K562 (cell line): ENCODE measurements around the gene CHRNA10. TPM values are rescaled to one million over a fixed set of nuclear protein-coding genes. Genes with fewer than 3 reads are reported as not detected.

Experiments
- ATAC-seq: fragments of 200-7000 bp; cut with Tn5 transposase; 3 replicates; pipeline ENCODE4 v1.9.1; 2020; ENCODE audit warnings: moderate library complexity
- BruUV-seq: library from RNA; stranded (reverse); fragments of 400-500 nt; replicated peaks from 2 replicates; lab custom pipeline; 2021; lab: Mats Ljungman, UMichigan
- CTCF ChIA-PET: fragments of 300-600 bp; formaldehyde crosslinking; extraction: SDS; loops from one replicate; lab custom pipeline; 2021; ENCODE audit warnings: low intra/inter-chr PET ratio; lab: Yijun Ruan, JAX
- POLR2A ChIA-PET: fragments of 300-600, 350-650 bp; sonication (Branson Sonifier 250); formaldehyde crosslinking; extraction: SDS; loops from one replicate; lab custom pipeline; 2021; ENCODE audit warnings: antibody characterized with exemption, inconsistent platforms; lab: Yijun Ruan, JAX
- DNase-seq, 4 experiments: peaks; one replicate each; pipeline versions ENCODE4 v3.0.0 to v3.0.0-alpha.2; 2011 to 2018; ENCODE audit warnings: low spot score in 3 of 4, mixed read lengths in 3 of 4; ENCODE audit errors: extremely low read depth in 1 of 4
- FAIRE-seq: peaks from 2 replicates; lab custom pipeline; 2011; peaks lifted over from hg19 to GRCh38; lab: Jason Lieb, UNC
- H2AFZ ChIP-seq: 2 replicates; pipeline ENCODE4 v1.6.0; 2011; ENCODE audit warnings: low read depth, low read length, control low read depth, inconsistent platforms
- H3K27ac ChIP-seq: fragments of 200-600 bp; 3 replicates; pipeline ENCODE4 v1.8.0; 2011; ENCODE audit warnings: low read depth, mild to moderate bottlenecking, control low read depth, inconsistent platforms, low read length, moderate library complexity, mixed read lengths; ENCODE audit errors: extremely low read depth
- H3K27me3 ChIP-seq, 2 experiments: fragments of 300-600 bp in 1 of 2; 2 replicates in 1 of 2; 3 replicates in 1 of 2; pipeline versions ENCODE4 v1.6.0 to v1.8.0; 2011; ENCODE audit warnings: inconsistent platforms in 2 of 2, low read length in 2 of 2, mild to moderate bottlenecking in 1 of 2, mixed read lengths in 1 of 2, moderate library complexity in 1 of 2; ENCODE audit not compliant: control insufficient read depth in 2 of 2, insufficient read depth in 2 of 2
- H3K36me3 ChIP-seq: fragments of 300-600 bp; 3 replicates; pipeline ENCODE4 v1.8.0; 2011; ENCODE audit warnings: mild to moderate bottlenecking, low read length, inconsistent platforms; ENCODE audit not compliant: control insufficient read depth, insufficient read depth
- H3K4me1 ChIP-seq, 2 experiments: fragments of 200-600 bp in 1 of 2; replicated peaks in 1 of 2; 2 replicates in 1 of 2; 3 replicates in 1 of 2; pipeline versions ENCODE4 v1.5.1 to v1.8.0; 2011; ENCODE audit warnings: inconsistent platforms in 2 of 2, low read length in 2 of 2, mild to moderate bottlenecking in 1 of 2, mixed read lengths in 1 of 2, moderate library complexity in 1 of 2; ENCODE audit not compliant: control insufficient read depth in 2 of 2, insufficient read depth in 2 of 2
- H3K4me2 ChIP-seq: 2 replicates; pipeline ENCODE4 v1.6.1; 2011; ENCODE audit warnings: low read length, control low read depth, inconsistent platforms, mixed read lengths; ENCODE audit not compliant: insufficient read depth
- H3K4me3 ChIP-seq: fragments of 200-600 bp; sonication (generic), shearing (Covaris generic); 2 replicates; pipeline ENCODE4 v1.5.1; 2016; ENCODE audit warnings: control low read depth, inconsistent platforms
- H3K79me2 ChIP-seq: fragments of 200-600 bp; 3 replicates; pipeline ENCODE4 v1.8.0; 2011; ENCODE audit warnings: low read length, inconsistent platforms; ENCODE audit not compliant: control insufficient read depth, insufficient read depth
- H3K9ac ChIP-seq, 2 experiments: 2 replicates each; pipeline versions ENCODE4 v1.6.0 to v1.6.1; 2011; ENCODE audit warnings: low read depth in 2 of 2, low read length in 2 of 2, control low read depth in 1 of 2, inconsistent platforms in 1 of 2, mild to moderate bottlenecking in 1 of 2, mixed read lengths in 1 of 2; ENCODE audit not compliant: insufficient read depth in 1 of 2
- H3K9me1 ChIP-seq: one replicate; pipeline ENCODE4 v1.6.0; 2011; ENCODE audit warnings: inconsistent platforms, mild to moderate bottlenecking, low read length, moderate library complexity; ENCODE audit not compliant: control insufficient read depth, insufficient read depth
- H3K9me3 ChIP-seq: replicated peaks from 2 replicates; pipeline ENCODE4 v1.5.1; 2011; ENCODE audit warnings: low read depth, low read length, inconsistent platforms; ENCODE audit not compliant: control insufficient read depth, insufficient read depth
- H4K20me1 ChIP-seq: replicated peaks from 2 replicates; pipeline ENCODE4 v1.6.1; 2011; ENCODE audit warnings: low read length, inconsistent platforms, mixed read lengths; ENCODE audit not compliant: control insufficient read depth, insufficient read depth
- BHLHE40 ChIP-seq: IDR thresholded peaks from 2 replicates; pipeline ENCODE4 v1.6.1; 2011; ENCODE audit warnings: low read length, improper control_type of control experiment
- BRCA1 ChIP-seq, 2 experiments: fragments of 450-650 bp in 1 of 2; sonication (generic) in 1 of 2; formaldehyde crosslinking in 1 of 2; IDR thresholded peaks; 2 replicates each; pipeline versions ENCODE4 v1.5.0 to v1.6.1; 2017 to 2020; ENCODE audit warnings: mild to moderate bottlenecking in 1 of 2, missing genetic modification reagents in 1 of 2
- CEBPB ChIP-seq: fragments of 450-650 bp; IDR thresholded peaks from 2 replicates; pipeline ENCODE4 v1.6.1; 2016; ENCODE audit warnings: missing genetic modification characterization, missing compliant biosample characterization
- ETS1 ChIP-seq: conservative IDR thresholded peaks from 2 replicates; pipeline ENCODE4 v1.6.1; 2011; ENCODE audit warnings: low read depth, mild to moderate bottlenecking, low read length; ENCODE audit not compliant: control insufficient read depth
- GATAD2B ChIP-seq: fragments of 450-650 bp; IDR thresholded peaks from 2 replicates; pipeline ENCODE4 v1.6.1; 2017; ENCODE audit warnings: mild to moderate bottlenecking, borderline replicate concordance
- HIVEP1 ChIP-seq: fragments of 250-450 bp; sonication (Bioruptor Pico); IDR thresholded peaks from 2 replicates; pipeline ENCODE4 v1.4.0; 2020; ENCODE audit warnings: mild to moderate bottlenecking
- HLTF ChIP-seq: fragments of 450-650 bp; IDR thresholded peaks from 2 replicates; pipeline ENCODE4 v1.6.1; 2016
- ILK ChIP-seq: fragments of 450-650 bp; IDR thresholded peaks from 2 replicates; pipeline ENCODE4 v1.6.1; 2016; ENCODE audit warnings: missing genetic modification characterization, low read depth, mild to moderate bottlenecking, missing compliant biosample characterization, moderate library complexity, borderline replicate concordance
- KDM5B ChIP-seq: fragments of 200-600 bp; sonication (generic); IDR thresholded peaks from 2 replicates; pipeline ENCODE4 v1.6.1; 2012; ENCODE audit warnings: low read depth, mild to moderate bottlenecking, moderate library complexity, low read length, control low read depth, inconsistent platforms; ENCODE audit not compliant: insufficient replicate concordance
- MTF1 ChIP-seq: fragments of 250-450 bp; sonication (Bioruptor Pico); IDR thresholded peaks from 2 replicates; pipeline ENCODE4 v1.9.0; 2021; ENCODE audit warnings: moderate library complexity, mild to moderate bottlenecking, inconsistent platforms, borderline replicate concordance
- PHB2 ChIP-seq: fragments of 450-650 bp; IDR thresholded peaks from 2 replicates; pipeline ENCODE4 v1.6.1; 2017; ENCODE audit warnings: low read depth
- PHF20 ChIP-seq: fragments of 450-650 bp; IDR thresholded peaks from 2 replicates; pipeline ENCODE4 v1.6.1; 2018; ENCODE audit not compliant: partially characterized antibody
- TSC22D4 ChIP-seq: fragments of 450-650 bp; IDR thresholded peaks from 2 replicates; pipeline ENCODE4 v1.6.1; 2016; ENCODE audit warnings: missing genetic modification characterization, missing biosample characterization, control low read depth
- U2AF2 ChIP-seq: fragments of 200-400 bp; formaldehyde crosslinking; optimal IDR thresholded peaks from 2 replicates; pipeline ENCODE3; 2017; ENCODE audit warnings: low read depth, mild to moderate bottlenecking, low read length
- ZNF174 ChIP-seq: fragments of 250-450 bp; sonication (Bioruptor Pico); IDR thresholded peaks from 2 replicates; pipeline ENCODE4 v1.4.0; 2020; ENCODE audit warnings: mild to moderate bottlenecking
- ZNF75A ChIP-seq: fragments of 450-650 bp; formaldehyde crosslinking; IDR thresholded peaks from 2 replicates; pipeline ENCODE4 v1.4.0; 2020; ENCODE audit warnings: mild to moderate bottlenecking
- ZNF830 ChIP-seq: fragments of 250-450 bp; sonication (Bioruptor Pico); IDR thresholded peaks from 2 replicates; pipeline ENCODE4 v1.5.0; 2021; ENCODE audit warnings: mild to moderate bottlenecking
- WGBS: fragments of 100-300 bp; shearing (Covaris generic); methylation state at CpG from one replicate; pipeline ENCODE4 v1.1.6; 2016; ENCODE audit warnings: low coverage, mixed read lengths; ENCODE audit not compliant: insufficient coverage; ENCODE audit errors: missing lambda C conversion rate; 5-methylcytosine and 5-hydroxymethylcytosine counted together
- in situ Hi-C: fragments of 300-500 bp; cut with MboI; formaldehyde crosslinking; loops from 4 replicates; pipeline ENCODE4 v1.15.0; 2018; ENCODE audit warnings: inconsistent platforms, mixed read lengths
- intact Hi-C: fragments of 100-400 bp; cut with micrococcal nuclease; formaldehyde crosslinking; loops from 2 replicates; pipeline ENCODE4 v1.14.2; 2022
- polyA plus RNA-seq, 8 experiments: library from polyadenylated mRNA; depleted of rRNA in 4 of 8; stranded (reverse) in 5 of 8; unstranded in 3 of 8; fragments of >200 nt; fragmentation: Nextera tagmentation in 2 of 8; fragmentation: Illumina TruSeq in 1 of 8; extraction: Ambion mirVana in 2 of 8; extraction: Trizol in 1 of 8; gene quantifications; 2 replicates each; pipeline versions ENCODE4 v1.2.1 to v1.2.3, GENCODE V29; 2011 to 2014; ENCODE audit warnings: inconsistent platforms in 1 of 8, missing spikeins in 1 of 8
- total RNA-seq, 7 experiments: library from RNA; depleted of rRNA in 6 of 7; stranded (reverse); fragments of >200 nt in 6 of 7; fragmentation: Illumina TruSeq in 2 of 7; extraction: Trizol in 2 of 7; gene quantifications; 2 replicates each; pipeline versions ENCODE4 v1.2.1 to v1.2.3, GENCODE V29; 2011 to 2021; ENCODE audit warnings: low replicate concordance in 1 of 7
- TF ChIP-seq, protein P1 (sequence below): sonication (generic); formaldehyde crosslinking; IDR thresholded peaks from 2 replicates; pipeline ENCODE4 v1.8.1; 2023; ENCODE audit warnings: mild to moderate bottlenecking, missing genetic modification reagents, moderate library complexity
- TF ChIP-seq, protein P2 (sequence below): fragments of 450-650 bp; IDR thresholded peaks from 2 replicates; pipeline ENCODE4 v1.6.1; 2016; ENCODE audit warnings: borderline replicate concordance

Gene CHRNA10
- total and polyA plus RNA-seq, 9 of the 15 experiments (the other 6 are each of a cell fraction or from before 2014, with no cell fraction given), result 0.35 to 1.9 (median 0.81) TPM

DNA sequence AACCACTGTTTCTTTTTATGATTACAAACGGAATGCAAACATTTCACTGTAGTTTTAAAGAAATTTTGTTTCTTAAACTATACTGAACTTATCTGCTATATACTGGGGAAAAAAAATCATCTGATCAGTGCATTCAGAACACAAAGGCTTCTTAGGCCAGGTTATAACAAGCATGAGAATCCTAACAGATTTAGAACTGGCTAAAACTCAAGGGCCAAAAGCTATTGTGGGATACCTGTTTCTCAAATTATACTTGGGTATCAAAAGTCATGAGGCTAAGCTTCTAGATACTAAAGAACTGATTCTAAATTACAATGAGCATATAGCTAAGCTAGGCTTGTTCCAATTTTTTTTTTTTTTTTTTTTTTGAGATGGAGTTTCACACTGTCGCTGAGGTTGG is 29.7 kb upstream of the CHRNA10 start:
- no peak overlapping the region for H3K4me3 ChIP-seq
- DNase-seq, result no peak
- ChIA-PET POLR2A (interaction anchor here (0.6 kb wide), 1 partner anchor 23 kb away, joined by 3 read pairs; no protein-coding TSS in a partner anchor), CTCF (no interaction called here)
- H3K9me1 ChIP-seq, result no peaks in the 10 kb centered on the region
- ATAC-seq, result no peak
- no peak overlapping the region for H3K4me2 ChIP-seq
- peaks cover 94% of the 10 kb centered on the region for H3K36me3 ChIP-seq
- H3K4me1 ChIP-seq, result no peaks in the 10 kb centered on the region
- H3K79me2 ChIP-seq, result no peaks in the 10 kb centered on the region
- intact Hi-C loops, result no loop called here
- H3K27me3 ChIP-seq, result no peaks in the 10 kb centered on the region
- in situ Hi-C loops, result no loop called here
- 29% methylated on average over 1 of the region's 2 CpGs for WGBS
- no peaks in the 10 kb centered on the region for H3K9me3 ChIP-seq
- no peak overlapping the region for H2AFZ ChIP-seq
- TF ChIP-seq U2AF2, result no peak
- TF ChIP-seq, protein P1, sequence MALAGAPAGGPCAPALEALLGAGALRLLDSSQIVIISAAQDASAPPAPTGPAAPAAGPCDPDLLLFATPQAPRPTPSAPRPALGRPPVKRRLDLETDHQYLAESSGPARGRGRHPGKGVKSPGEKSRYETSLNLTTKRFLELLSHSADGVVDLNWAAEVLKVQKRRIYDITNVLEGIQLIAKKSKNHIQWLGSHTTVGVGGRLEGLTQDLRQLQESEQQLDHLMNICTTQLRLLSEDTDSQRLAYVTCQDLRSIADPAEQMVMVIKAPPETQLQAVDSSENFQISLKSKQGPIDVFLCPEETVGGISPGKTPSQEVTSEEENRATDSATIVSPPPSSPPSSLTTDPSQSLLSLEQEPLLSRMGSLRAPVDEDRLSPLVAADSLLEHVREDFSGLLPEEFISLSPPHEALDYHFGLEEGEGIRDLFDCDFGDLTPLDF (CRISPR knock-in tag), result no peak
- no peak for TF ChIP-seq CEBPB (tag)
- TF ChIP-seq ZNF174 (CRISPR knock-in tag), result no peak
- TF ChIP-seq ZNF75A (CRISPR knock-in tag), result no peak
- TF ChIP-seq PHF20, result no peak
- TF ChIP-seq ZNF830 (CRISPR knock-in tag), result no peak
- no peak for TF ChIP-seq ILK
- no peak for TF ChIP-seq HIVEP1 (CRISPR knock-in tag)
- TF ChIP-seq PHB2, result no peak
- TF ChIP-seq HLTF, result no peak
- no peak for TF ChIP-seq GATAD2B
- TF ChIP-seq, protein P2, sequence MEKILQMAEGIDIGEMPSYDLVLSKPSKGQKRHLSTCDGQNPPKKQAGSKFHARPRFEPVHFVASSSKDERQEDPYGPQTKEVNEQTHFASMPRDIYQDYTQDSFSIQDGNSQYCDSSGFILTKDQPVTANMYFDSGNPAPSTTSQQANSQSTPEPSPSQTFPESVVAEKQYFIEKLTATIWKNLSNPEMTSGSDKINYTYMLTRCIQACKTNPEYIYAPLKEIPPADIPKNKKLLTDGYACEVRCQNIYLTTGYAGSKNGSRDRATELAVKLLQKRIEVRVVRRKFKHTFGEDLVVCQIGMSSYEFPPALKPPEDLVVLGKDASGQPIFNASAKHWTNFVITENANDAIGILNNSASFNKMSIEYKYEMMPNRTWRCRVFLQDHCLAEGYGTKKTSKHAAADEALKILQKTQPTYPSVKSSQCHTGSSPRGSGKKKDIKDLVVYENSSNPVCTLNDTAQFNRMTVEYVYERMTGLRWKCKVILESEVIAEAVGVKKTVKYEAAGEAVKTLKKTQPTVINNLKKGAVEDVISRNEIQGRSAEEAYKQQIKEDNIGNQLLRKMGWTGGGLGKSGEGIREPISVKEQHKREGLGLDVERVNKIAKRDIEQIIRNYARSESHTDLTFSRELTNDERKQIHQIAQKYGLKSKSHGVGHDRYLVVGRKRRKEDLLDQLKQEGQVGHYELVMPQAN, result no peak
- no peak for TF ChIP-seq MTF1 (CRISPR knock-in tag)
- TF ChIP-seq BRCA1 (IDR thresholded peaks at IDR 0.05), result no peak
- no peak for TF ChIP-seq BRCA1 (CRISPR knock-in tag; IDR thresholded peaks at IDR 0.05)
- no peak for TF ChIP-seq ETS1
- TF ChIP-seq KDM5B, result no peak
- no peak for TF ChIP-seq BHLHE40
- TF ChIP-seq TSC22D4 (tag), result no peak
- TF ChIP-seq, all 486 proteins: peak for 0
- Histone ChIP-seq H3K27ac (no peak overlapping the region), H4K20me1 (no peaks in the 10 kb centered on the region), H3K9ac (no peak overlapping the region)
- FAIRE-seq, result no peak
- BruUV-seq, result no TSS peak
